Left ventricle myocardium superior (tissue), 1 donor: Measurements from ENCODE around the gene SUCLG1. TPM values are rescaled to one million over a fixed set of nuclear protein-coding genes. Genes with fewer than 3 reads are reported as not detected.

ENCODE experiments used
- ATAC-seq: fragments of 200-7000 bp; cut with Tn5 transposase; one replicate; pipeline ENCODE4 v1.9.1; 2020; ENCODE audit warnings: mild to moderate bottlenecking, moderate library complexity
- DNase-seq: peaks from one replicate; pipeline ENCODE4 v3.0.0-alpha.2; 2020
- intact Hi-C: fragments of 100-400 bp; cut with micrococcal nuclease; formaldehyde crosslinking; loops from one replicate; pipeline ENCODE4 v1.11.0; 2022
- long read RNA-seq: library from polyadenylated mRNA; unstranded; transcript quantifications from one replicate; pipeline ENCODE4 v2.0.0, GENCODE V29; 2021
- total RNA-seq: library from RNA; stranded (reverse); fragmentation: NEBNext Ultra II Directional; extraction: Animal tissue kit (Norgen Biotek cat#: 25700); gene quantifications from one replicate; pipeline ENCODE4 v1.2.1, GENCODE V29; 2021
- donor health status: DM: no; HTN: yes; CAD: no; lungs with severe emphysema.

The SUCLG1 gene
- total RNA-seq, result 308 TPM
- long read RNA-seq, transcript SUCLG1-201 (9 exons, 1,475 nt), result major isoform, 565 of 596 reads
- long read RNA-seq, partial matches to known transcripts, result 14 of 596 reads
- long read RNA-seq, other reads (novel, unspliced or antisense), result 13 of 596 reads

GRCh38 chr2:84459018-84459943, at the start of gene SUCLG1:
TSS of gene SUCLG1 (minus strand) at chr2:84459280. CDS start at chr2:84459269, 11 bp downstream.
- peak; percentile 98 for ATAC-seq
- peak; percentile 93 for DNase-seq
- intact Hi-C loops, result no loop called here

- intact Hi-C loops, result loop anchor here (5.0 to 10.0 kb wide), 3 partner anchors 127 to 384 kb away; partner anchors contain the start of gene TRABD2A
- no peak for DNase-seq
- no peak for ATAC-seq
Measured at GRCh38 chr2:84498150-84498799, 39.2 kb upstream of the SUCLG1 start.

GRCh38 chr2:84497285-84497684, 38.2 kb upstream of the SUCLG1 start:
- ATAC-seq (no peak), DNase-seq (no peak)
- intact Hi-C loops, result loop anchor here (5.0 to 10.0 kb wide), 3 partner anchors 128 to 385 kb away; partner anchors contain the start of gene TRABD2A

GRCh38 chr2:84496386-84496785, 37.3 kb upstream of the SUCLG1 start:
- DNase-seq (no peak), ATAC-seq (no peak)
- intact Hi-C loops, result loop anchor here (5.0 to 10.0 kb wide), 3 partner anchors 128 to 386 kb away; partner anchors contain the start of gene TRABD2A

- DNase-seq (no peak), ATAC-seq (peak; percentile 73)
- intact Hi-C loops, result loop anchor here (5.0 to 10.0 kb wide), 3 partner anchors 129 to 387 kb away; partner anchors contain the start of gene TRABD2A
Measured at GRCh38 chr2:84495539-84496146, 36.6 kb upstream of the SUCLG1 start.

GRCh38 chr2:84494070-84494469, 35.0 kb upstream of the SUCLG1 start:
- DNase-seq (no peak), ATAC-seq (no peak)
- intact Hi-C loops, result loop anchor here (10.0 kb wide), 1 partner anchor 131 kb away; no protein-coding TSS in a partner anchor

- intact Hi-C loops, result loop anchor here (10.0 kb wide), 1 partner anchor 131 kb away; no protein-coding TSS in a partner anchor
- DNase-seq (no peak), ATAC-seq (no peak)
Measured at GRCh38 chr2:84493514-84493913, 34.4 kb upstream of the SUCLG1 start.

- intact Hi-C loops, result loop anchor here (10.0 kb wide), 1 partner anchor 132 kb away; no protein-coding TSS in a partner anchor
- DNase-seq, result no peak
Measured at GRCh38 chr2:84492571-84492970, 33.5 kb upstream of the SUCLG1 start.

GRCh38 chr2:84491741-84492140, 32.7 kb upstream of the SUCLG1 start:
- no peak for DNase-seq
- intact Hi-C loops, result loop anchor here (10.0 kb wide), 1 partner anchor 133 kb away; no protein-coding TSS in a partner anchor
- ATAC-seq, result no peak

More at GRCh38 chr2:84492571-84492970, 33.5 kb upstream of the SUCLG1 start:
- ATAC-seq, result no peak

- ATAC-seq (no peak), DNase-seq (no peak)
- intact Hi-C loops, result loop anchor here (10.0 kb wide), 1 partner anchor 134 kb away; no protein-coding TSS in a partner anchor
Measured at GRCh38 chr2:84491256-84491655, 32.2 kb upstream of the SUCLG1 start.

- peak; percentile 82 for ATAC-seq
- DNase-seq, result no peak
- intact Hi-C loops, result no loop called here
Measured at GRCh38 chr2:84487298-84487996, 28.4 kb upstream of the SUCLG1 start.

GRCh38 chr2:84486441-84487115, 27.5 kb upstream of the SUCLG1 start:
- ATAC-seq (peak; percentile 25), DNase-seq (no peak)
- intact Hi-C loops, result no loop called here

- intact Hi-C loops, result no loop called here
- ATAC-seq (no peak), DNase-seq (no peak)
Measured at GRCh38 chr2:84483320-84483719, 24.2 kb upstream of the SUCLG1 start.

- intact Hi-C loops, result no loop called here
- ATAC-seq (no peak), DNase-seq (no peak)
Measured at GRCh38 chr2:84482603-84483002, 23.5 kb upstream of the SUCLG1 start.

- no peak for DNase-seq
- ATAC-seq, result no peak
- intact Hi-C loops, result no loop called here
Measured at GRCh38 chr2:84481702-84482101, 22.6 kb upstream of the SUCLG1 start.

GRCh38 chr2:84478867-84479266, 19.8 kb upstream of the SUCLG1 start:
- DNase-seq, result no peak
- intact Hi-C loops, result no loop called here
- no peak for ATAC-seq

GRCh38 chr2:84477886-84478285, 18.8 kb upstream of the SUCLG1 start:
- intact Hi-C loops, result no loop called here
- DNase-seq (no peak), ATAC-seq (no peak)

GRCh38 chr2:84474176-84474575, 15.1 kb upstream of the SUCLG1 start:
- intact Hi-C loops, result no loop called here
- DNase-seq, result no peak
- no peak for ATAC-seq
